GM18909 (cell line): Measurements from ENCODE around the gene ADAM12.

Experiments
- ATAC-seq: cut with Tn5 transposase; IDR thresholded peaks from one replicate; pipeline ENCODE4 v1.9.1; 2021; ENCODE audit warnings: mild to moderate bottlenecking; ENCODE audit not compliant: unreplicated experiment, poor library complexity

Gene ADAM12

DNA sequence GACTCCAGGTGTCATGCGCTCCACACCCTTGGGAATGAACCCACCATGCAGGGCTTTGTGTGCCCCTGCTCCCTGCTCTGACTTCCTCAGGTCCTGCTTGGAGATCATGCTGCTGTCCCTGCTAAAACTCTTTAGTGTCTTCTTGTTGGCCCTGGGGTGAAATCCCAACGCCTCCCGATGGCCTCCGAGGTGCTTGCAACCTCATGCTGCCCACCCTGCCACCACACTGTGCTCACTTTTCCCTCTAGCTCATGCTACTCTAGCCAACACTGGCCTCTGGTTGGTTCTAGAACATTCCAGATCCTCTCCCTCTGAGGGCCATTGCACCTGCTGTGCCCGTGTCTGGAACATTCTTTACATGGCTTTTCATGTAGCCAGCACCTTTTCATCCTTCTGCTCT is 227.7 kb downstream of the ADAM12 start:
- no peak for ATAC-seq

DNA sequence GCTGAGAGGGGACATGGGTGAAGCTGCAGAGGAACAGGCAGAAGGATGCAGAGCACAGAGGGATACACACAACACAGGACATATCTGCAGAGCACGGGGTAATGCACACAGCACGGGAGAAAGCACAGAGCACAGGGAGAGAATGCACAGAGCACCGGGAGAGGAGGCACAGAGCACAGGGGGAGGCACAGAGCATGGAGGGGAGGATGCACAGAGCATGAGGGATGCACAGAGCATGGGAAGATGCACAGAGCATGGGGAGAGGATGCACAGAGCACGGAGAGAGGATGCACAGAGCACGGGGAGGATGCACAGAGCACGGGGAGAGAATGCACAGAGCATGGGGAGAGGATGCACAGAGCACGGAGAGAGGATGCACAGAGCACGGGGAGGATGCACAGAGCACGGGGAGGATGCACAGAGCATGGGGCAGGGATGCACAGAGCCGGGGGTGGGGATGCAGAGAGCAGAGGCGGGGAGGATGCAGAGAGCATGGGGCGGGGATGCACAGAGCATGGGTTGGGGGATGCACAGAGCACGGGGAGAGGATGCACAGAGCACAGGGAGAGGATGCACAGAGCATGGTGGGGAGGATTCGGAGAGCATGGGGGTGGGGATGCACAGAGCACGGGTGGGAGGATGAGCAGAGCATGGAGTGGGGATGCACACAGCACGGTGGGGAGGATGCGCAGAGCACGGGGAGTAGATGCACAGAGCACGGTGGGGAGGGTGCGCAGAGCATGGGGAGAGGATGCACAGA is 230.0 kb downstream of the ADAM12 start:
- ATAC-seq, result no peak

GRCh38 chr10:126157189-126157588 is 231.1 kb downstream of the ADAM12 start:
- ATAC-seq, result no peak

GRCh38 chr10:126156503-126156902 is 231.8 kb downstream of the ADAM12 start:
- ATAC-seq, result no peak

DNA sequence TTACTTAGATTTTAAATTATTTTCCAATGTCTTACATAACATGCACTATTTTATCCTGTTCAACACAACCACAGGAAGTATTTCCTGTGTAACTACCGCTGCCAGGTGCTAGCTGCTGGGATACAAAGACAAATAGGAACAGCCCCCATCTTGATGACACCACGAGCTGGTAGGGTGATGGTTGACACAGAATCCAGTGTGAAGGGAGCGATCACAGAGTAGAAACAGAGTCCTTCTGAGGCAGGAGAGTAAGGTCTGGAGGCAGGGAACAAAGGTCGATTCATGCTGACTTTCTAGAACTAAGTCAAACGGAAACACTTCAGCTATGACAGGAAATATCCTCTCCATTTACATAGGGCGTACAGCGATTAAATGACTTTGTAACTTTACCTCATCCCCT is 232.3 kb downstream of the ADAM12 start:
- no peak for ATAC-seq

DNA sequence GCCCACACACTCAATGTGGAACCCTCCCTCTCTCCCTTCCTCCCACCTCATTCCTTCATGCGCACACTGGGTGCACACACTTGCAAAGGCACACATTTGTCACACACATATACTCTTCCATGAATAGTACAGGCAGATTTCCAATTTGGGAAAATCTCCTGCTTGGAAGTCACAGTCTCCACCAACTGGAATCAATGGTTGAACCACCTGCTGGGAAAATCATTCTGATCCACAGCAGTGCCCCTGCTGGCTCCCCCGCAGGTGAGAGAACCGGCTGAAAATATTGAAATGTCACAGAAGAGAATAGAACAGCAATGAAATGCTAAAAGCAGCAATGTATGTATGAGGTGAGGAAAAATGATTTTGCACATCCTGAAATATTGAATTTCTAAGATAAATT is 232.7 kb downstream of the ADAM12 start:
- ATAC-seq, result no peak

- ATAC-seq, result no peak
Observed at GRCh38 chr10:126153711-126154628, 234.3 kb downstream of the ADAM12 start.

DNA sequence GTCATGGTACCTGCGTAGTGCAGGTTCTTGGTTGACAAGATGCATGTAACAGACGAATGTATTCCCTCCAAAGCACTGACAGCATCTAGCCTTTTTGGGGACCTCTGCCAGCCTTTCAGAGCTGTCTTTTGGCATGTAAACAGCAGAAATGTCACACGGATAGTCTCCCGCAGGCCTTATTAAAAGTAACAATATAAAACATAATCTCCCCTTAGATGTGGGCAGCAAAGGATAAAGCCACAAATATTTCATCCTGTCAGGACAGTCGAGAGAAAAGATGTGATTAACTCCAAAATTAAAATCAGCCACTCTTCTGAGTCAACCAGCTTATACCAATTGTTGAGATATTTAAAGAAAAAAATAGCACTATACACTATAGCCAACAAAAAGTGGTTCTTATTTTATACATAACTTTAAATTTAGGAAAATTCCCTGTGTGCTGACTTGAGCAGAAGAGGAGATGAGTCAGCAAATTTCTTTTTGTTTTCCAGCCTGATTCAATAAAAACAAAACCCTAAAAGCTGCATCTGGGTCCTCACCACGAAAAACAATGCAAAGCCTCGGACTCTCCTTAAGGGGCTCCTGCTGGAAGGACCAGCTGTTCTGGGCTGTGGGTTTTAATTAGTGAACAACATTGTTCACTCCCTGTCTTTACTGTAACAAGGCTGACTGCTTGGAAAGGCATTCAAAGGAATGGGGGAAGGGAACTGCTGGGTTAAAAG is 240.2 kb downstream of the ADAM12 start:
- ATAC-seq, result no peak

GRCh38 chr10:126146771-126147170 is 241.5 kb downstream of the ADAM12 start:
- ATAC-seq, result no peak

DNA sequence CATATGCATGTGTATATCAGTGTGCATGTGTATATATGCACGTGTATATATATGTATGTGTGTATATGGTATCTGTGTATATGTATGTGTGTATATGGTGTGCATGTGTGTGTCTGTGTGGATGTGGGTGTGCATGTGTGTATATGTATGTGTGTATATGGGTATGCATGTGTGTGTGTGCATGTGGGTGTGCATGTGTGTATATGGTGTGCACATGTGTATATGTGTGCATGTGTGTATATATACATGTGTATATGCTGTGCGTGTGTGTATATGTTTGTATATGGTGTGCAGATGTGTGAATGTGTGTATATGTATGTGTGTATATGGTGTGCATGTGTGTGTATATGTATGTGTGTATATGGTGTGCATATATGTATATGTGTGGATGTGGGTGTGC is 245.2 kb downstream of the ADAM12 start:
- no peak for ATAC-seq

GRCh38 chr10:126140746-126141273 is 247.5 kb downstream of the ADAM12 start:
- no peak for ATAC-seq

DNA sequence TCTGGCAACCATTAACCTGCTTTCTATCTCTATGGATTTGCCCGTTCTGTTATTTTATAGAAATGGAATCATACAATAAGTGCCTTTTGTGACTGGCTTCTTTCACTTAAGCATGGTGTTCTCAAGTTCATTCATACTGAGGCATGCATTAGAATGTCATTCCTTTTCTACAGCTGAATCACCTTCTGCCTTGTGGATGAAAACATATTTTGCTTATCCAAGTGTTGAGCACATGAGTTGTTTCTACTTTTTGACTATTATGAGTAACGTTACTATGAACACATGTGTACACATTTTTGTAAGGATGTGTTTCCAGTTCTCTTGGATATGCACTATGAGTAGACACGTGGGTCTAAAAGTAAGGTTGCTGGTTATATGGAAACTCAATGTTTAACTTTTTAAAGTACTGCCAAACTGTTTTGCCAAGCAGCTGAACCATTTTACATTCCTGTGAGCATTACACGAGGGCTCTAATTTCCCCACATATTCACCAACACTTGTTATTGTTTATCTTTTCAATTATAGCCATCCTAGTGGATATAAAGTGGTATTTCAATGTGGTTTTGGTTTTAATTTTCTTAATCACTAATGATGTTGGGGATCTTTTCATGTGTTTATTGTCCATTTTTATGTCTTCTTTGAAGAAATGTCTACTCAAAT is 250.6 kb downstream of the ADAM12 start:
- ATAC-seq, result no peak

DNA sequence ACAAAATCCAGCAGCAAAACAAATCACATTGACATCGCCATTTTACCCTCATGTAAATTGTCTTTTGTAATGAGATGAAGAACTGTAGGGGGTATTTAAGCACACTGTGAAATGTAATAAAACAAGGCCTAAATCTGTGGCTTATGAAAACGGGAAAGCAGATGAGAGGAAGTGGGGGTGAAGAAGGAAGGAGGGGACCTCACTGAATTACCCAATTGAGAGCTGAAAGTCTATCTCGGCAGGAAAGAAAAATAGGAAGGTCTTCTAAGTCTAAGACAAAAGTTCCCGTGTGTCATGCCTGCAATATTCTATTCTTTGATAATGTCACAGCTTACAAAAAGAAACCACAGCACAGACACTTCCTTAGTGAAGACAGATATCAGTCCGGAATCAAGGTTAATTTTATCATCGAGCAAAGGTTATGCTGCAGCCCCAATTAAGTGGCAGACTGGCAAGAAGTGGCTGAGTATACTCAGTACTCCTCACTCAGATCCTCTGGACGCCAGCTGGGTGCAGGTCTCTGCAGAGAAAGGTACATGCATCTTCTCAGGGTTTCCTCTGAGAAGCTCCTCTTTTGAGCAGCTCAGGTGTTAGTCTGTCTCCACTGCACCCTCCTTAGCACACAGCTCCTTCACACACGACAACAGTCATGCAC is 252.2 kb downstream of the ADAM12 start:
- no peak for ATAC-seq

GRCh38 chr10:126135177-126135576 is 253.1 kb downstream of the ADAM12 start:
- ATAC-seq, result no peak

DNA sequence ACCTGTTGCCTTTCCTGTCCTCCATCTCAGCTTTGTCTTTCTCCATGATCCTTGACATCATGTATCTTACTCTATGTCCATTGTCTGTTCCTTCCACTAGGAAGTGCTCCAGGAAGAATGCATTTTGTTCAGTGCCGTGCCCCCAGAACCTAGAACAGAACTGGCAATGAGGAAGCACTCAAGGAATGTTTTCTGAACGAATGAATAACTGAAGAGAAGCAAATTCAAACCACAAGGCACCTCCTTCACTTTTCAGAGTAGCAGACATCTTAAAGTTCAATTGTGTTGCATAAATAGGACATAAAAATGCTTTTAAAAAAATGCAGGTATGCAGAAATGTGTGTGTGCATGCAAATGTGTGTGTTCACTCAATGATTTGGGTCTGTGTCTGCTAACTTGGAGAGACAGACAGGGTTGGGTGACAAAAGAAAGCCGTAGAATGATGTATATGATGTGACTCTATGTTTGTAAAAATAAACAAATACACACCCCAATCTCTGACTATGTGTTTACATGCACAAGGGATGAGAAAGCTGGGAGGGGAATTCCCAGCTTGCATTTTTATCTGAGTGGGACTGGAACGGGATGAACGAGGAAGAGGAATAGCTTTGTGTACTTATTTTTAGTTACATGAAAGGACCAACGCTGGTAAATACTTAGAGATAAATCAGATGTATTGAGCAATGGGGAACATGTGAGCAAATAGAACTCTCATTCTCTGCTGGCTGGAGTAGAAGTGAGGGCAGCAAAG is 254.2 kb downstream of the ADAM12 start:
- no peak for ATAC-seq

GRCh38 chr10:126133082-126133620 is 255.1 kb downstream of the ADAM12 start:
- ATAC-seq, result no peak

DNA sequence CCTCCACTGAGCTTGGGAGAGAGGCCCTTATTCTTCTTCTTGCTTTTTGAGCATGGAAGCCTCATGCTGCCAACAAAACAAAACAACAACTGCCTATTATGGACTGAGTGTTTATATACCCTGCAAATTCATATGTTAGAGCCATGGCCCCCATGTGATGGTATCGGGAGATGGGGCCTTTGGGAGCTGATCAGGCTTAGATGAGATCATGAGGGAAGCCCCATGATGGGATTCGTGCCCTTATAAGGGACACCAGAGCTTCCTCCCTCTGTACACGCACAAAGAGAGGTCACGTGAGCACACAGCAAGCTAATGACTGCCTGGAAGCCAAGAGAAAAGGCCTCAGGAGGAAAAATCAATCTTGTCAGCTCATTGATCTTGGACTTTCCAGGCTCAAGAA is 256.9 kb downstream of the ADAM12 start:
- ATAC-seq, result no peak

DNA sequence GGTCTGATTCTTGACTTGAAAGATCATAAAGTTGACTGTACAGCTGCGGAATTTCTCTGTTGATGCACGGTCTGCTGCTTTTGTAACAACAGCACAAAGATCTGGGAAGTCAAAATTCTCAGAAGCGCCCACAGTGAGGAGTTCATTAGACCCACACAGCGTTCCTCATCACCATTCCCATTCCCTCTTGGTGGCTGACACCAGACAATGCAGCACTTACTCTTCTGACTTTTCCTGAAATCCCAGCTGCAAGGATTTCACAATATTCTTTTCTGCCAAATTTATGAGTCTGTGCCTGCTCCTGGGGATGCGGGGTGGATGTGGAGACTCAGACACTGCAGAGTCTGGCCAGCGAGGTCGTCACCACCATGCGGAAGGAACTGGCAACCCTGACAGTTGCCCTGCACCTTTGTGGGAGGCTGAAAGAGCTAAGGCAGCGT is 258.0 kb downstream of the ADAM12 start:
- ATAC-seq, result no peak

GRCh38 chr10:126129026-126129425 is 259.3 kb downstream of the ADAM12 start:
- no peak for ATAC-seq
